Thoracic aorta (tissue), 2 donors: ENCODE results near the gene FBLN2. TPM values are rescaled to one million over a fixed set of nuclear protein-coding genes. Genes with fewer than 3 reads are reported as not detected.
A peak's percentile ranks its signal among the peaks of the same experiment; 100 is the strongest.
"Not testable (repeated sequence)": the region's sequence is repeated elsewhere in the genome, so short reads cannot be mapped to it uniquely, and the experiment has no call there.

Source experiments
- ATAC-seq: fragments of 150-250 bp; one replicate; pipeline ENCODE4 v1.8.0; 2017; ENCODE audit warnings: low read depth; ENCODE audit not compliant: insufficient number of reproducible peaks, low FRiP score
- DNase-seq: peaks from one replicate; pipeline ENCODE4 v3.0.0-alpha.2; 2020; ENCODE audit warnings: low spot score
- H3K27ac ChIP-seq, 2 donors: fragments of 200-600 bp; sonication (generic); 1 replicate in 1 of 2; 2 replicates in 1 of 2; pipeline ENCODE4 v1.5.1; 2016; ENCODE audit warnings: mild to moderate bottlenecking in 2 of 2, moderate library complexity in 2 of 2
- H3K27me3 ChIP-seq: fragments of 200-600 bp; sonication (generic); replicated peaks from 2 replicates; pipeline ENCODE4 v1.6.0; 2016; ENCODE audit warnings: mild to moderate bottlenecking; ENCODE audit not compliant: insufficient read depth
- H3K36me3 ChIP-seq: fragments of 200-600 bp; sonication (generic); one replicate; pipeline ENCODE4 v1.5.1; 2016
- H3K4me1 ChIP-seq, 2 donors: fragments of 200-600 bp; sonication (generic); 1 replicate in 1 of 2; 2 replicates in 1 of 2; pipeline versions ENCODE4 v1.5.1 to v1.6.0; 2016; ENCODE audit warnings: low read depth in 2 of 2, mild to moderate bottlenecking in 1 of 2; ENCODE audit not compliant: control insufficient read depth in 1 of 2
- H3K4me3 ChIP-seq: fragments of 200-600 bp; sonication (generic); 2 replicates; pipeline ENCODE4 v1.5.1; 2016; ENCODE audit warnings: mild to moderate bottlenecking
- H3K9me3 ChIP-seq: fragments of 200-600 bp; sonication (generic); 2 replicates; pipeline ENCODE4 v1.5.1; 2016
- CTCF ChIP-seq: fragments of 200-600 bp; sonication (generic); IDR thresholded peaks from one replicate; pipeline ENCODE4 v1.5.1; 2019; ENCODE audit warnings: antibody characterized with exemption
- total RNA-seq, 2 donors: library from RNA; depleted of rRNA; stranded (reverse); fragments of >200 nt; gene quantifications; one replicate each; pipeline versions ENCODE4 v1.1.0 to v1.2.3, GENCODE V29; 2016

The FBLN2 gene
- total RNA-seq, 2 donors from 2014 or later, result 233 to 328 TPM

- ATAC-seq, result no peak
- H3K4me3 ChIP-seq, result no peak overlapping the region
- DNase-seq, result peak; percentile 42
- no peak for TF ChIP-seq CTCF
- H3K27me3 ChIP-seq, result no peaks in the 10 kb centered on the region
- H3K4me1 ChIP-seq, result peaks cover 5 to 32% of the 10 kb centered on the region in 2 donors
- peak overlapping the region; percentile 42 to 47 for H3K27ac ChIP-seq
- H3K9me3 ChIP-seq, result no peaks in the 10 kb centered on the region
- no peaks in the 10 kb centered on the region for H3K36me3 ChIP-seq
These were observed 30.4 kb upstream of the FBLN2 start for GRCh38 chr3:13518516-13518953.

- no peak for TF ChIP-seq CTCF
- Histone ChIP-seq H3K27me3 (no peaks in the 10 kb centered on the region), H3K9me3 (no peaks in the 10 kb centered on the region), H3K27ac (peak overlapping the region; percentile 42 to 47), H3K4me3 (no peak overlapping the region), H3K4me1 (peaks cover 5 to 32% of the 10 kb centered on the region in 2 donors), H3K36me3 (no peaks in the 10 kb centered on the region)
- DNase-seq, result no peak
- ATAC-seq, result no peak
These were observed 29.7 kb upstream of the FBLN2 start for GRCh38 chr3:13519006-13519791.

GRCh38 chr3:13520326-13520880, 28.5 kb upstream of the FBLN2 start:
- H3K27ac ChIP-seq, result no peak overlapping the region
- no peak for DNase-seq
- H3K36me3 ChIP-seq, result no peaks in the 10 kb centered on the region
- no peak for TF ChIP-seq CTCF
- H3K4me3 ChIP-seq, result no peak overlapping the region
- peaks cover 5 to 32% of the 10 kb centered on the region in 2 donors for H3K4me1 ChIP-seq
- no peaks in the 10 kb centered on the region for H3K9me3 ChIP-seq
- ATAC-seq, result no peak
- H3K27me3 ChIP-seq, result no peaks in the 10 kb centered on the region

- Histone ChIP-seq H3K36me3 (no peaks in the 10 kb centered on the region), H3K9me3 (no peaks in the 10 kb centered on the region), H3K27me3 (no peaks in the 10 kb centered on the region), H3K4me3 (no peak overlapping the region), H3K4me1 (peaks cover 5 to 27% of the 10 kb centered on the region in 2 donors), H3K27ac (no peak overlapping the region)
- ATAC-seq (no peak), DNase-seq (no peak)
- TF ChIP-seq CTCF, result no peak
These were observed 27.6 kb upstream of the FBLN2 start for GRCh38 chr3:13521309-13521708.

- not testable (repeated sequence) for DNase-seq
These were observed 27.2 kb upstream of the FBLN2 start for GRCh38 chr3:13521749-13522148.

More at GRCh38 chr3:13521749-13522148, 27.2 kb upstream of the FBLN2 start:
- H3K27ac ChIP-seq, H3K9me3 ChIP-seq, H3K4me3 ChIP-seq, ATAC-seq, H3K27me3 ChIP-seq, H3K36me3 ChIP-seq: not testable (repeated sequence)
- H3K4me1 ChIP-seq, result peaks cover 5 to 23% of the 10 kb centered on the region in 2 donors
